GM21576 (cell line): Measurements from ENCODE around the gene S100A1.
A peak's percentile ranks its signal among the peaks of the same experiment; 100 is the strongest.
"Not testable (repeated sequence)": the region's sequence is repeated elsewhere in the genome, so short reads cannot be mapped to it uniquely, and the experiment has no call there.

Experiments used
- ATAC-seq: cut with Tn5 transposase; IDR thresholded peaks from one replicate; pipeline ENCODE4 v1.9.1; 2021; ENCODE audit warnings: mild to moderate bottlenecking, moderate library complexity; ENCODE audit not compliant: unreplicated experiment

The S100A1 gene

GRCh38 chr1:153627715-153628626 is at the start of gene S100A1:
S100A1 (plus strand) TSS chr1:153628434; CDS start chr1:153630522, 2,088 bp downstream.
- no peak for ATAC-seq

GRCh38 chr1:153578490-153578889 is 49.7 kb upstream of the S100A1 start:
- ATAC-seq: no peak

DNA sequence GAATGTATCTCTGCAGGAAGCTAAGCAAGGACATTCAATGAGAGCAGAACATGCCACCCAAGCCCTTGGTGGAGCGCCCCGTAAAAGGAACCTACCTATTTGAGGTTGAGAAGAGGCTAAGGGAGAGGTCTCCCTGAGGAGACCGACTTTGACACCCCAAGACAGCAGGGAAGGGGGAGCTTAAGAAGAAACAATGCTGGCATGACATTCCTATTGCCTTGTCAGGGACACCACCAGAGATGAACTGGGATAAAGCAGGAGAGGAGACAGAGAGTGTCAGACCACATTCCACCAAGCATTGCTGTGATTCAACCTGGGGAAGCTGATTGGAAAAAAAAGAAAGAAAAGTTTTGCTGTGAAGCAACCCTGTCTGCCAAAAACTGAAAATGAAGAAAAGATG is 49.3 kb upstream of the S100A1 start:
- no peak for ATAC-seq

DNA sequence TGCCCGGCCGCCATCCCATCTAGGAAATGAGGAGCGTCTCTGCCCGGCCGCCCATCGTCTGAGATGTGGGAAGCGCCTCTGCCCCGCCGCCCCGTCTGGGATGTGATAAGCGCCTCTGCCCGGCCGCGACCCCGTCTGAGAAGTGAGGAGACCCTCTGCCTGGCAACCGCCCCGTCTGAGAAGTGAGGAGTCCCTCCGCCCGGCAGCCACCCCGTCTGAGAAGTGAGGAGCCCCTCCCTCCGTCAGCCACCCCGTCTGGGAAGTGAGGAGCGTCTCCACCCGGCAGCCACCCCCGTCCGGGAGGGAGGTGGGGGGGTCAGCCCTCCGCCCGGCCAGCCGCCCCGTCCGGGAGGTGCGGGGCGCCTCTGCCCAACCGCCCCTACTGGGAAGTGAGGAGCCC is 45.4 kb upstream of the S100A1 start:
- ATAC-seq: not testable (repeated sequence)

DNA sequence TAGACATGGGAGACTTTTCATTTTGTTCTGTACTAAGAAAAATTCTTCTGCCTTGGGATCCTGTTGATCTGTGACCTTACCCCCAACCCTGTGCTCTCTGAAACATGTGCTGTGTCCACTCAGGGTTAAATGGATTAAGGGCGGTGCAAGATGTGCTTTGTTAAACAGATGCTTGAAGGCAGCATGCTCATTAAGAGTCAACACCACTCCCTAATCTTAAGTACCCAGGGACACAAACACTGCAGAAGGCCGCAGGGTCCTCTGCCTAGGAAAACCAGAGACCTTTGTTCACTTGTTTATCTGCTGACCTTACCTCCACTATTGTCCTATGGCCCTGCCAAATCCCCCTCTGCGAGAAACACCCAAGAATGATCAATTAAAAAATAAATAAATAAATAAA is 44.7 kb upstream of the S100A1 start:
- ATAC-seq: not testable (repeated sequence)

DNA sequence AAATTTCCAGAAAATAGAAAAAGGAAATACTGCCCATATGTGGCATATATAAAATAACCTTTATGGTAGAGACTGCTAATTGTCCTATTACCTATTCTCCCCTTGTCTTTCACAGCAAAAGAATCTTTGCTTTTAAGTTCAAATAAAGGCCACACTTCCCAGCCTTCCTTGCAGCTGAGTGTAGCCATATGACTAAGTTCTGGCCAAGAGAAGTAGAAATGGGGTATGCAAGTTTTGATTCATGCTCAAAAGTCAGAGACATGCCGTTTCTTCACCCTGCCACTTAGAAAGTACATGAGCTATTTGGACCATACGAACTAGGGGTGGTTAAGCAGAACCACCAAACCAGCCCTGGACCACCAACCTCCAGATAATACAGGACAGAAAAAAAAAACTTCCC is 44.3 kb upstream of the S100A1 start:
- ATAC-seq: no peak

GRCh38 chr1:153585006-153585405 is 43.2 kb upstream of the S100A1 start:
- ATAC-seq: no peak

DNA sequence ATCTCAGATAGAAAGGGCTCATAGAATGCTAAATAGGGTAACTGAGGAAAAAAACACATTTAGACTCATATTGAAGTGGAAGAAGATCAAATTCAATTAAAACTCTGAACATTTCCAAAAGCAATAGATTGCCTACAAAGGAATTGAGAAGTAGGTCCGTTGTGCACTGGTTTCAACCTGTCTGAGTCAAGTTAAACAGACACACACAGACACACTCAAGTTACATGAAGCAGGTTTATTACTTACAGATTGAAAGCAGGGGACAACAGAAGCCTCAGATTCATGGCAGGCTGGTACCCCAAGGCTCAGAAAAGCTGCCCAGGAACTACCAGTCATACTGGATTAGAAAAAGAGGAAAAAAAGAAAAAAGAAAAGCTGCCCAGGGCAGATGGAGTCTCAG is 41.9 kb upstream of the S100A1 start:
- no peak for ATAC-seq

GRCh38 chr1:153587314-153587713 is 40.9 kb upstream of the S100A1 start:
- no peak for ATAC-seq

DNA sequence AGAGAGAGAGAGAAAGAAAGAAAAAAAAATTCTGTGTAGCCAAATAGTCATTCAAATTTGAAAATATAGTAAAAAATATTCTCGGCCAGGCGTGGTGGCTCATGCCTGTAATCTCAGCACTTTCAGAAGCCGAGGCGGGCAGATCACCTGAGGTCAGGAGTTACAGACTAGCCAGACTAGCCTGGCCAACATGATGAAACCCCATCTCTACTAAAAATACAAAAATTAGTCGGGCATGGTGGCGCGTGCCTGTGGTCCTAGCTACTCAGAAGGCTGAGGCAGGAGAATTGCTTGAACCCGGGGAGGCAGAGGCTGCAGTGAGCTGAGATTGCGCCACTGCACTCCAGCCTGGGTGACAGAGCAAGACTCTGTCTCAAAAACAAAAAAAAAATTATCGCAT is 40.2 kb upstream of the S100A1 start:
- not testable (repeated sequence) for ATAC-seq

- ATAC-seq: no peak
Measured at GRCh38 chr1:153588482-153588881, 39.8 kb upstream of the S100A1 start.

- no peak for ATAC-seq
Measured at GRCh38 chr1:153592748-153593147, 35.5 kb upstream of the S100A1 start.

- no peak for ATAC-seq
Measured at GRCh38 chr1:153597206-153597605, 31.0 kb upstream of the S100A1 start.

DNA sequence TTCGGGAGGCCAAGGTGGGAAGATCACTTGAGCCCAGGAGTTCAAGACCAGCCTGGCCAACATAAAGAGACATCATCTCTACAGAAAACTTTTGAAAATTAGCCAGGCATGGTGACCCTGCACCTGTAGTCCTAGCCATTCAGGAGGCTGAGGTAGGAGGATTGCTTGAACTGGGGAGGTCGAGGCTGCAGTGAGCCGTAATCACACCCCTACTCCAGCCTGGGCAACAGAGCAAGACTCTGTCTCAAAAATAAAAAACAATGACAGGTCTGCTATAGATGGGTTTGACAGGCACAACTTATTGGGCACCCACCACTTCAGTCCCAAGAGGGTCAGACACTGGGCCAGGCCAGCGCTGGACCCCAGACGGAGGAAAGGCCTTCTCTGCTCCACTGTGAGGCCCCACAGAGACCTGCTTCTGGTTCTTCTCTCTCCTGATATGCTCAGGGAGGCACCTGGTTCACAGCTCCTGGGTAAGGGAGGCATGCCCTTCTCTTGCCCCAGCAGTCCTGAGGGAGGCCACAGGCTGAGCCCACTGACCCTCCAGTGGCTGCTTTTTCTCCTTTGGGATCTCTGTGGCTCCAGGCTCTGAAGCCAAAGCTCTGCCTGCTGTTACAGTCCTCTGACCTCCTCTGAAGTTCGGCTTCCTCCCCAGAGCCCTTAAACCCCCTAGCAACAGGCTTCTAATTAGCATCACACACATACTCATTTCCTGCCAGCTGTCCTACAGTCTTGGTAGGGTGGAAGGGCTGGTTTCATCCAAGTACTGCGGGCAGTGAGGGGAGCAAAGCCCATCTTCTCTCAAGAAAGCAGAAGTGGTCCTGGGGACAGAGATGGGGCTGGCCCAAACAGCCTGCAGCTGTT is 29.7 kb upstream of the S100A1 start:
- ATAC-seq: peak; percentile 96

DNA sequence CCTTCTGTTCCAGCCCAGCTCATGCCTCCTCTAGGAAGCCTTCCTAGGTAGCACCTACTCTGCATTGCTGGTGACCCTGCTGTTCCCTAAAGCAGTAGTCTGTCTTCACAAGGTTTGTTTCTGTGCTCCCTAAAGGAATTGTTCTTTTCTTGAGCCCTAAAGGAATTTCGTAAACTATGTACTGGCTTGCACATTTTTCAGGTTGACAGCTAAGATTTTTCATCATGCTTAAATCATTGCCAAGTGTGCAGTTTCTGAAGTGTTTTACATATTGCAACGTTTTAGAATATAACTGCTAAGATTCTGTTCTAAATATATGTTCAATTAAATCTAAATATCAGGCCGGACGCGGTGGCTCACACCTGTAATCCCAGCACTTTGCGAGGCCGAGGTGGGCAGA is 28.4 kb upstream of the S100A1 start:
- no peak for ATAC-seq

DNA sequence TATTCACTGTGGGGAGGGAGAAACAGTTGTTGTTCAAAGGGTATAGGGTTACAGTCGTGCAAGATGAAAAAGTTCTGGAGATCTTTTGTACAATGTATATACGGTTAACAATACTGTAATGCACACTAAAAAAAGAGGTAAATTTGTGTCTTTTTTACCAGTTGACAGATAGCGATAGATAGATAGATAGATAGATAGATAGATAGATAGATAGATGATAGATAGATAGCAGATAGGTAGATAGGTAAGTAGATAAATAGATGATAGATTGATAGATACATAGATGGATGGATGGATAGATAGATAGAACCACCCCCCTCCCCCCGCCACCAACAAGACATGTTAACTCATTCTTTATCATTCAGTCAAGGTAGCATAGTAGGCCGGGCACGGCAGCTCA is 25.5 kb upstream of the S100A1 start:
- ATAC-seq: no peak

DNA sequence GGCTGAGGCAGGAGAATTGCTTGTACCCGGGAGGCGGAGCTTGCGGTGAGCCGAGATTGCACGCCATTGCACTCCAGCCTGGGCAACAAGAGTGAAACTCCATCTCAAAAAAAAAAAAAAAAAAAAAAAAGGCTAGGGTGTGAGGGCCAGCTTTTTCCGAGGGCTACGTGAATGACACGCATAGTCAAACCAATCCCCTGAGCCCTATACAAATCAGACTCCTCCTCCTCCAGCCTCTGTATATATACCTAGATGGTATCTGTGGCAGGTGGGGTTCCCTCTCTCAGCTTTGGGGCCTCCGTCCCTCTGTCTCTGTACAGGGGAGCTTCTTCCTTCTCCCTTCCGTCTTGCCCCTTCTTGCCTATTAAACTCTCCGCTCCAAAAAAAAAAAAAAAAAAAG is 22.0 kb upstream of the S100A1 start:
- no peak for ATAC-seq

GRCh38 chr1:153607381-153607780 is 20.9 kb upstream of the S100A1 start:
- no peak for ATAC-seq

GRCh38 chr1:153608089-153608682 is 20.0 kb upstream of the S100A1 start:
- ATAC-seq: no peak

DNA sequence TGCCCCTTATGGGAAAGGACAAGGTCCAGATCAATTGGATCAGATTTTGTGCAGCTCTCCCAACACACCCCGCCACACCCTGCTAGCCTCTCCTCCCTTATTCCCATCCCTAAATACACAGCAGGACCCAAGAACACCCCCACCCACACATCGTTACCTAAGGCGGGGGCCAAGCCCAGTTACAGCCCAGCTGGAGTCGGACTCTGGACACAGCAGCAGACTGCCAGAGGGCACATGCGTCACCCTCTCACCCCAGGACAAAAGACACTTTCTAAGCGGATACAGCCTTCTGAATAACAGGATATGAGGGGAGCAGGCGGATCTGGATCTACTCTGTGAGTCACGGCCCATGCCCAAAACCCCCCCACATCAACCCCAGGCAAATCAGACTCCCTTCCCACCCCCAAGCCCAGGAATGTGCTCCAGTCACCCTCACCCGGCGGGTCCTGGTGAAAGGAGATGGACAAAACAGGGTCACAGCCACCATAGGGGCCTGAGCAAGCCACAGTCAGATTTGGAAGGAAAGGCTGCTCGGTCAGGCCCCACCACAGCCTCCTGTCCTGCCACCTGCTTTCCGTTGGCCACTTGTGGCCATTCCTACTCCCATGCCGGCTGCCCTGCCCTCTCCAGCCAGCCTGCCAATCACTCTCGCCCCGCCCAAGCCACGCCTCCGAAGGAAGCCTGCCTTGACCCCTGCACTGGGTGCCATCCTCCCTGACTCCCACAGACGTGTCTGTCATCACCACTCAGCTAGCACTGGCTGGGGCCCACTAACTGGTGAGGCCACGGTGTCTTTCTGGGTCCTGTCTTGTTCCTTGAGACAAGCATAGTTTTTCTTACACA is 19.3 kb upstream of the S100A1 start:
- no peak for ATAC-seq

DNA sequence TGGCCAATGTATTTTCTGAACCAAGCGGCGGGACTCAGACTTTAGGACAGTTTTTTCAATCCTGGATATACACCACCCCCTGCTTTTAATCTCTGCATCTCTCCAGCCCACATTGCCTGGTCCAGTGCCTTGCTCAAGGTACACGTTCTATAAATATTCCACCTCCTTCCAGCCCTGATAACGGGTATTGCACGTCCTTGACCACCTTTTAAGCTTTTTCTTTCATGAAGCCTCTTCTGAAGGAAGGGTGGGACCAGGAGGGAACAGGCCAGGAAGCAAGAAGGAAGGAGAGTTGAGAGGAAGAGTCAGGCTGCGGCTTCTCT is 18.7 kb upstream of the S100A1 start:
- ATAC-seq: no peak
